HG03175 (cell line): ENCODE results near the gene TMEM43.

Source experiments
- ATAC-seq: cut with Tn5 transposase; IDR thresholded peaks from one replicate; pipeline ENCODE4 v1.9.1; 2021; ENCODE audit warnings: mild to moderate bottlenecking, moderate library complexity; ENCODE audit not compliant: unreplicated experiment

Gene TMEM43

GRCh38 chr3:14137004-14137403, 12.2 kb downstream of the TMEM43 start:
- no peak for ATAC-seq

DNA sequence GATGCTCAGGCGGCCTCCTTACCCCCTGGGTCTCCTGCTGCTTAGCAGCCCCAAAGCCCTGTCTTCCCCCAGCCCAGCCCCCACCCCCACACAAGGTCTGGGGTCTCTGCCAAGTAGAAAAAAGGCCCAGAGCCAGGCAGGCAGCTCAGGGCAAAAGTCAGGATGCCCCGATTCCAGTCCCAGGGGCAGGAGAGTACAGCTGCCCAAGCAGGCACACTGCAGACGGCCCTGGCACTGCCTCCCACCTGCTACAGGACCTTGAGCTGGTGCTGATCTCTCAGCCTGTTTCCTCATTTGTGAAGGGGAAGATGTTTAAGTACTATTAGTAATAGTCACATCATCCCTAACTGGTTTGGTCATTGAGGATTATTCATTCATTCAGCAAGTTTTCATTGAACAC, 12.6 kb downstream of the TMEM43 start:
- no peak for ATAC-seq

DNA sequence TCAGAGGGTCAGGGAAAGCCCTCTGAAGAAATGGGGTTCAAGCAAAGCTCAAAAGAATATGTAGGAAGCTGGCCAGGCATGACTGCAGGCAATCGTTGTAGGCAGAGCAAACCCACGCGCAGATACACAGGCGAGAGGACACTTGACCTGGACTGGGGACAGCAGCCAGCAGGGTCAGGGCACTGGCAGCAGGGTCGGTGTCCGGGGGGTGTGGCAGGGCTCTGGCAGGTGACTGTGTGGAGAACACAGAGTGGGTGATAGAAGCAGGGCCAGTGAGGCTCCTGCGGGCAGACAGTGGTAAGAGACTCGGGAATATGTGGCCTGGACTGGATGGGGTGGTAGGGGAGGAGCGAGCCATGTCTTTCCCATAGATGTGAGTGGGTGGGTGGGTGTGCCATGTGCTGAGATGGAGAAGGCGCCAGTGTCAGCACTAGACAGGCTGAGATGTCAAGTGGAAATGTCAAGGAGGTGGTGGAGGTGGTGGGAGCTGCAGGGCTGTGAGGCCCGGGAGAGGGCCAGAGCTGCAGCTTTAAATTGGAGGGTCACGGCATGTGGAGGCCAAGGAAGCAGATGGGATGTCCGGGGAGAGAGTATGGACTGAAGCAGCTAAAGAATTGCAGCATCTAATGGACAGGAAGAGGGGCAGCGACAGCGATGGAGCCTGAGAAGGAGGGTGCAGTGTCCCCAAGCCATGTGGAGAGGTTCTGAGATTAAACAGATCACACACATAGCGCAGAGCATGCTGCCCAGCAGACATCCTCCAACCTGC, 13.4 kb downstream of the TMEM43 start:
- ATAC-seq: no peak

GRCh38 chr3:14138878-14139655, 14.2 kb downstream of the TMEM43 start:
- ATAC-seq: no peak

DNA sequence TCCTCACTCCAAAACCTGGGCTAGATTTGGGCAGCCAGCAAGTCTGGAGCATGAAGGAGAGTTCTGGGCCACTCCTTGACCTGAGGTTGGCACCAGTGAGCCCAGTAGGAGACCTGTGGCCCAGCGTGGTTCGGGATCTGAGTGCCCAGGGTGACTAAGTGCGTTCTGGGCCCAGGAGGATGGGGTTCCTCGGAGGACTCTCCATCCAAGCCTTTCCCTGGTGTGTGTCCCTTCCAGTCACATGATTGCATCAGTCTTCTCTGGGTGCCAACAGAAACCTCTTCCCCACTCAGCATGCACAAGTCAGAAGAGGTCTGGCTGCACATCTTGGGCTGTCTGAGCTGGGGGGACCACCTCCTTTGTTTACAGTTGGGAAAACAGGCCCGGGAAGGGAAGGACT, 14.9 kb downstream of the TMEM43 start:
- no peak for ATAC-seq

DNA sequence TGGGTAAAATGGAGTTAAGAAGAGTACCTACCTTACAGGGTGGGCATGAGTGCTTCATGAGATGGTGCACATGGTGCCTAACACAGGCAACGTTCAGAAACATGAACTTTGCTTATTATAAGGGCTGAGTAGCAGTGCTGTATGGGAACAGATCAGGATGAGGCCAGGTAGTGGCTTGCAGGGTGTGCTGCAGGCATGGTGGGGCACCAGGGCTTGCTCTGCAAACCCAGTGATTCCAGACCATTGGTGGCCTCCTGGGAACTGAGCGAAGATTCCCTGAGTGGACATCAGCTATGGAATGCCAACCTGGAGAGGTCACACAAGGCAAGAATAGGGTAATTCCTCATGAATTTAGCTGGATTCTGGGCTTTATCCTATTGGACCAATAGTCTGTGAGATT, 15.8 kb downstream of the TMEM43 start:
- ATAC-seq: no peak

- no peak for ATAC-seq
These were observed 16.3 kb downstream of the TMEM43 start for GRCh38 chr3:14141144-14141543.

DNA sequence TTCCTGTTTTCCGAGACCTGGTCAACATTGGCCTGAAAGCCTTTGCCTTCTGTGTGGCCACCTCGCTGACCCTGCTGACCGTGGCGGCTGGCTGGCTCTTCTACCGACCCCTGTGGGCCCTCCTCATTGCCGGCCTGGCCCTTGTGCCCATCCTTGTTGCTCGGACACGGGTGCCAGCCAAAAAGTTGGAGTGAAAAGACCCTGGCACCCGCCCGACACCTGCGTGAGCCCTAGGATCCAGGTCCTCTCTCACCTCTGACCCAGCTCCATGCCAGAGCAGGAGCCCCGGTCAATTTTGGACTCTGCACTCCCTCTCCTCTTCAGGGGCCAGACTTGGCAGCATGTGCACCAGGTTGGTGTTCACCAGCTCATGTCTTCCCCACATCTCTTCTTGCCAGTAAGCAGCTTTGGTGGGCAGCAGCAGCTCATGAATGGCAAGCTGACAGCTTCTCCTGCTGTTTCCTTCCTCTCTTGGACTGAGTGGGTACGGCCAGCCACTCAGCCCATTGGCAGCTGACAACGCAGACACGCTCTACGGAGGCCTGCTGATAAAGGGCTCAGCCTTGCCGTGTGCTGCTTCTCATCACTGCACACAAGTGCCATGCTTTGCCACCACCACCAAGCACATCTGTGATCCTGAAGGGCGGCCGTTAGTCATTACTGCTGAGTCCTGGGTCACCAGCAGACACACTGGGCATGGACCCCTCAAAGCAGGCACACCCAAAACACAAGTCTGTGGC, 16.9 kb downstream of the TMEM43 start:
- no peak for ATAC-seq

DNA sequence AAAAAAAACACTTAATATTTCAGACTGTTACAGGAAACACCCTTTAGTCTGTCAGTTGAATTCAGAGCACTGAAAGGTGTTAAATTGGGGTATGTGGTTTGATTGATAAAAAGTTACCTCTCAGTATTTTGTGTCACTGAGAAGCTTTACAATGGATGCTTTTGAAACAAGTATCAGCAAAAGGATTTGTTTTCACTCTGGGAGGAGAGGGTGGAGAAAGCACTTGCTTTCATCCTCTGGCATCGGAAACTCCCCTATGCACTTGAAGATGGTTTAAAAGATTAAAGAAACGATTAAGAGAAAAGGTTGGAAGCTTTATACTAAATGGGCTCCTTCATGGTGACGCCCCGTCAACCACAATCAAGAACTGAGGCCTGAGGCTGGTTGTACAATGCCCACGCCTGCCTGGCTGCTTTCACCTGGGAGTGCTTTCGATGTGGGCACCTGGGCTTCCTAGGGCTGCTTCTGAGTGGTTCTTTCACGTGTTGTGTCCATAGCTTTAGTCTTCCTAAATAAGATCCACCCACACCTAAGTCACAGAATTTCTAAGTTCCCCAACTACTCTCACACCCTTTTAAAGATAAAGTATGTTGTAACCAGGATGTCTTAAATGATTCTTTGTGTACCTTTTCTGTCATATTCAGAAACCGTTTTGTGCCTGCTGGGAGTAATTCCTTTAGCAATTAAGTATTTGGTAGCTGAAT, 17.9 kb downstream of the TMEM43 start:
- ATAC-seq: no peak

DNA sequence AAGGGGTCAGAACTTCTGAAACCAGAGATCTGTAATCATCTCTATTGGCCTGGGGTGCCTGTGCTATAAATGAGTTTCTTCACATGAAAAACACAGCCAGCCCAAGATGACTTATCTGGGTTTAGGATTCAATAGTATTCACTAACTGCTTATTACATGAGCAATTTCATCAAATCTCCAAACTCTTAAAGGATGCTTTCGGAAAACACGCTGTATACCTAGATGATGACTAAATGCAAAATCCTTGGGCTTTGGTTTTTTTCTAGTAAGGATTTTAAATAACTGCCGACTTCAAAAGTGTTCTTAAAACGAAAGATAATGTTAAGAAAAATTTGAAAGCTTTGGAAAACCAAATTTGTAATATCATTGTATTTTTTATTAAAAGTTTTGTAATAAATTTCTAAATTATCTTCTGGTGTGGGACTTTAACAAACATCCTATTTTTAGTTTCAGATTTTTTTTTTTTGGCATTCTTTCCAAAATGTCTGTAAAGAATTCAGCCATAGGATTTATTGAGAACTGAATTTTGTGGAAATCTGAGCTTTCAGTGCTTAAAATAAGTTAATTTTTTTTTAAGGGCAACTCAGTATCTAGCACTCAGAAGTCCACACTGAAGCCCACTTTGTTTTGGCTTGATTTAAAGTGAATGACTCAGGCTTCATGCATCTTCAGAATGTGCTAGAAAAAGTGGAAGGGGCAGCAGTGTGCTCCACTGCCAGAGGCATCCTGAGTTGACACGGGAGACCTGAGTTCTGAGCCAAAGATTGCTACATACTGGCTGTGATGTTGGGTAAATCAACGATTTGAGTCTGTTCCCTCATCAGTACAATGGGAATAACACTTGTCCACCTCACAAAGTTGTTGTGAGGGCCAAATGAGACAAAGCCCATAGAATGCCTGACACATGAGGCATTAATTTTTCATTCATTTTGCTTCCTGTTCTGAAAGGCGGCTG, 18.7 kb downstream of the TMEM43 start:
- ATAC-seq: no peak

DNA sequence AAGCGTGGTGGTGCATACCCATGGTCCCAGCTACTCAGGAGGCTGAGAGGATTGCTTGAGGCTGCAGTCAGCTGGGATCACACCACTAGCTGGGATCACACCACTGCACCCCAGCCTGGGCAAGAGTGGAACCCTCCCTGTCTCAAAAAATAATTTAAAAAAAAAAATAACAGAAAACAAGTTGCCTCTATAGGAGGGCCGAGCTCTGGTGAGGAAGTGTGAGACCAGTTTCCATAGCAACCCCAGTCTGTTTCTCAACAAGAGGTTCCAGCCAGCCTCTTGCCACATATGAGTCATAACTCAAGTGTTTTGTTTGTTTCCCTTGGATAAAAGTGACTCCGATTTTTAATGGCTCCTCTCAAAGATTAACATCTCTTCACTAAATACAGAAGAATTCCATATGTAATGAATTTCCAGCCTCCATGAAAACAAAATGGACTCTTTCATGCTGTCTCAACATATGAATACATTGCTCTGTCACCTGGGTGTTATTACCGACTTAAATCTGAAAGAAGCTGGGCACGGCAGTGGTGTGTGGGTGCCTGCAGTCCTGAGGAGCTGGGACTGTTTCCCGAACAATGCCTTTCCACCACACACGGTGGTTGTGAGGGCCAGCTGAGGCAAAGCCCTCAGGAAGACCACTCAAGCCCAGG, 19.7 kb downstream of the TMEM43 start:
- peak; percentile 96 for ATAC-seq

DNA sequence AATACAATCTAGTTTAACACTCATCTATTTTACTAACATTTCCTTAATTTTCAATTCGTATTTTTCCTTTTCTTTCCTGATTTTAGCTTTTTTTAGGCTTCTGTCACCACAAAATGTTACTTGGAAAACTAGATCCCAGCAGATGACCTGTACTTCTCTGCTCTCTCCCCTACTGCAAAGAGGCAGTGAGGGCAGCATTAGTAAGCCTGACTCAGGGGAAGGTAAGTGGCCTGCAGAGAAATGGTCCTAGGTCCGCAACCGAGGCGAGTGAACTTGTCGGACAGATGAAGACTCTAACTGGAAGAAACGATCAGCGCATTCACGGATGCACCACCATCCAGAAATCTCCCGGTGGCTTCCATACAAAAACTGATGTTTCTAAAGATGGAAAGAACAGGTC, 20.4 kb downstream of the TMEM43 start:
- ATAC-seq: no peak

- ATAC-seq: no peak
These were observed 21.0 kb downstream of the TMEM43 start for GRCh38 chr3:14145670-14146380.

GRCh38 chr3:14146381-14147065, 21.7 kb downstream of the TMEM43 start:
- no peak for ATAC-seq

GRCh38 chr3:14147066-14147435, 22.2 kb downstream of the TMEM43 start:
- ATAC-seq: no peak

GRCh38 chr3:14147617-14148016, 22.8 kb downstream of the TMEM43 start:
- no peak for ATAC-seq

- no peak for ATAC-seq
These were observed 23.5 kb downstream of the TMEM43 start for GRCh38 chr3:14148041-14148985.
